AG09319 (cell line): Measurements from ENCODE around the gene PIAS1.

ENCODE experiments used
- DNase-seq: peaks from one replicate; pipeline ENCODE4 v3.0.0-alpha.2; 2010; ENCODE audit warnings: low read depth; ENCODE audit errors: extremely low read depth
- CTCF ChIP-seq: IDR thresholded peaks from 2 replicates; pipeline ENCODE4 v1.5.1; 2011; ENCODE audit warnings: low read depth, mild to moderate bottlenecking, inconsistent platforms, low read length, moderate library complexity

The PIAS1 gene

DNA sequence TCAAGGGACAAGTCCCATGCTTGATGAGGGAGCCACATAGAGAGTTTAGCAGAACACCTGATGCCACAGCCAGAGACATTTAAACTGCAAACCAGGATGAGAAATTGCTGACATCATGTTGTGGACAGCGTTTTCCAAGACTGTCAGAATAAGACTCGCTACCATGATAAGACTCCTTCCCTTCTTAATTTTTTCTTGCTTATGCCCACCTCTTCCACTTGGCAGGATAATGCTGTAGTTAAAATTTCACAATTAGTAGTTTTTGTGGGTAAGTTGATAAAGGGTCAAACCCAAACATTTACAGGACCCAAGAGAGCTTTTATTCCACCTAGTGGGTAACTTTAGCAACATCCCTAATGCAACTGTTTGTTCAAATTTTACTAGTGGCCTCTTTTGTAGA lies 3.0 kb upstream of the PIAS1 start:
- DNase-seq: no peak
- TF ChIP-seq CTCF: no peak

DNA sequence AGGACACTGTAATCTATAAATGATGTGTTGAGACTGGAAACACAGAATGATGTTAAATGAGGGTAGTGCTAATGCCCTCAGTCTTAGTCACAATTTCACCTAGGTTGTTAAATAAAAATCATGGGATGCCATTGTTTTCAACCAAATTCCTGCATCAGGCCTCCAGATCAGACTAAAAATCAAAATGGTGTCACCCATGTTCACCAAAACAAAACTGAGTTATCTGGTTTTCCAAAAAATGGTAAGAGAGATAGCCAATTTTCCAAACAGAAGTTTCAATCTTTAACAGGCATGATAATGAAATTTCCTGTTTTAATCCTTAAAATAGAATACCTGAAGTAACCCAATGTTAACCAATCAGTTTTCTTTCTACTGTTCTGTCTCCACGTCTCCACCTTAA lies 2.2 kb upstream of the PIAS1 start:
- DNase-seq: no peak
- no peak for TF ChIP-seq CTCF

DNA sequence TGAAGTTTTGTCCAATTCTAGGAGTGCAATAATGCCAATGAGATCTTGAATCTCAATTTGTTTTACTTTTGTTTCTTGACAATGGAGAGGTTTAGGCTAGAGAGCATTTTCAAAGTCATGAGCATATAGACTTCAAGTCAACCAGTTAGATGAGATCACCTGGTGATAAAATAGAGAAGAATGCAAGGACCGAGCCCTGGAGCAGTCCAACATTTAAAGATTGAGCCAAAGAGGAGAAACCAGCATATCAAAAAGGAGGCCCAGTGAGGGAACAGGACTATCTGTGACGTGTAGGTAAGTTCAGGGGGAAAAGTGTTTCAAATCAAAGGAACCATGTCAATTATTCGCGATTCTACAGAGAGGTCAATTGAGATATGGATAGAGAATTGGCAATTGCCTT lies 1.7 kb upstream of the PIAS1 start:
- DNase-seq: no peak
- TF ChIP-seq CTCF: no peak

- no peak for TF ChIP-seq CTCF
- no peak for DNase-seq
These were observed 1.1 kb upstream of the PIAS1 start for GRCh38 chr15:68053001-68053400.

GRCh38 chr15:68054628-68055223 lies 611 bp downstream of the PIAS1 start:
- TF ChIP-seq CTCF: no peak
- no peak for DNase-seq

- no peak for TF ChIP-seq CTCF
- no peak for DNase-seq
These were observed 1.1 kb downstream of the PIAS1 start for GRCh38 chr15:68055224-68055705.

GRCh38 chr15:68056097-68056865 lies 2.2 kb downstream of the PIAS1 start:
- TF ChIP-seq CTCF: no peak
- no peak for DNase-seq
